ENCODE results near the gene BMP2K.

The BMP2K gene

DNA sequence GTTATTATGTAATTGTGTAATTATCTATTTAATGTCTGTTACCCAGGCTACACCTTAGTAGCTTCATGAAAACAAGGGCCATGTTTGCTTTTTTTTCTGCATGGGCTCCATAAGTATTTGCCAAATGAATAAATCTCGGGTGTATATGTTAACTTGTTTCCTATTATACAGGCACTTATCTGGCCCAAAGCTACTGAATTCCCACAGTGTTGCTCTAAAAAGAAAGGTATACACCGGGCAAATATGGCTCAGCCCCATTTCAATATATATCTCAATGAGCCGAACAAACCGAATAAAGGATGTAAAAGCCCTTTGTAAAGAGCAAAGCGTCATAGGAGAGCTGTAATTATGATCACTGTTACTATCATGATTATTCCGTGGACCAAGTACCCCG, 162.3 kb downstream of the BMP2K start:
- DNase-seq, result no peak

- peak; percentile 79 to 86 for DNase-seq
These were observed 162.9 kb downstream of the BMP2K start, which contains the start of gene PAQR3 for GRCh38 chr4:78938868-78939666. PAQR3 (minus strand) TSS chr4:78939438; CDS start chr4:78939224, 214 bp downstream.

- no peak for DNase-seq
These were observed 163.5 kb downstream of the BMP2K start for GRCh38 chr4:78939667-78940008.

DNA sequence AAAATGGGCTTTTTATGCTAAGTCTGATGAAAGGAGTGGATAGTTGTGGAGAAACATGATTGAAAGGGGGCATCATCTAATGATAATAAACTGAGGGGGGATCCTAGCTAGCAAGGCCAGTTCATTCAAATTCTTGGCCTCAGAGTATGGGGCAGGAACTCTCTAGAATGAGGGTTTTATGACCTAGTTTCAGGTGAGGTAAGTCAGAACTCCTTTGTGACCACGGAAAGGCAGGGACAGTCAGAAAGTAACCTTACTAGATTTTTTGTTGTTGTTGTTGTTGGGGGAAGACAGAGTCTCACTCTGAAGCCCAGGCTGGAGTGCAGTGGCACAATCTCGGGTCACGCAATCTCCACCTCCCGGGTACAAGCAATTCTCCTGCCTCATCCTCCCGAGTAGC, 164.6 kb downstream of the BMP2K start:
- no peak for DNase-seq

DNA sequence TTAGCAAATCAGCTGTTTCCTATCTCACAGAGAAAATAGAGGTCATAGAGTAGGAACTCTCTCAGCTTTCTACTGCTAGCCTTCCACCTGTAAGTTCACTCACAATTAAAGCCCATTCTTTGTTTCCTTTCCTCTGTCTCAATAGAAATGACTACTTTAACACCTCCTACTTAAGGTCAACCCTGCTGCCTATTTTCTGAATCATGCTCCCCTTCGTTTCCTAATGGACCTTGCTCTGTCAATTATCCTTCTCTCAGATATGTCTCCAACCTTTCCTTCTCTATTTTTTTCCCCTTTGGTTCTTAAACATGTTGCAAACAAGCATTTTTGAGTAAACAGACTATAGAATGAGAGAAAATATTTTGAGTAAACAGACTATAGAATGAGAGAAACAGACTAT, 168.2 kb downstream of the BMP2K start:
- no peak for DNase-seq

DNA sequence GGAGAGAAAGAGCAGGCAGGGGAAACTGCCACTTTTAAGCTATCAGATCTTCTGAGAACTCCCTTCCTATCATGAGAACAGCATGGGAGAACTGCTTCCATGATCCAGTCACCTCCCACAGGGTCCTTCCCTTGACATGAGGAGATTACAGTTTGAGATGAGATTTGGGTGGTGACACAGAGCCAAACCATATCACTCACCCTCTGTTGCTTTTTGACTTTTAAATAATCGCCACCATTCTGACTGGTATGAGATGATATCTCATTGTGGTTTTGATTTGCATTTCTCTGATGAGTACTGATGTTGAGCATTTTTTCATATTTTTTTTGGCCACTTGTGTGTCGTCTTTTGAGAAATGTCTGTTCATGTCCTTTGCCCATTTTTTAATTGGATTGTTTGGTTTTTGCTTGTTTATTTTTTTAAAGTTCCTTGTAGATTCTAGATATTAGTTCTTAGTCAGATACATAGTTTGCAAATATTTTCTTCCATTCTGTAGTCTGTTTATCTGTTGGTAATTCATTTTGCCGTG, 169.6 kb downstream of the BMP2K start:
- no peak for DNase-seq

- DNase-seq, result no peak
These were observed 173.6 kb downstream of the BMP2K start for GRCh38 chr4:78949735-78950134.

DNA sequence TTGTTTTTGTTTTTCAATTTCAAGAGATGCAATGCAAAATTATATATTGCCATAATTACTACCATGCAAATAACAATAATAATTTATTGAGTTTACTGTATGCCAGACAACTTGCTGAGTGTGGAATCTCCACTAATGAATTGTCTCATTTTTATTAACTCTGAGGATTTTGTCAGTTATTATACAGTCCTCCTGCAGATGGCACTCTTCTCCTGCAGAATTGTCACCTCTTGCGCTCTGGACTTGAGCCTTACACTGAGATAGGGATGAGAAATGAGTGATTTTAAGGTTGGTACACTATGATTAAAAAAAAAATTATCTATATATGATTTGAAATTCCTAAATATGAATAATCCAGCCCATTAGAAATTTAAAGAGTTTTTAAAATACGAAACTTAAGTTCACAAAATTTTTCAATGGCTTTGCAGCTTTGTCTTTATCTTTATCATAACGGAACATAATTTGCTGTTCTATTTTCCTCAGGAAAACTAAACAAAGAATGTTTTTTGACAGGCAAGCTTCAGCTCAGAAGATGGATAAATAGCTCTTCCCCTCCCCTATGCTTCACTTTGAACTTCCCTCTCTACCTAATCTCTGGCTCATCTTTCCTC, 175.8 kb downstream of the BMP2K start:
- peak in 1 of 2 donors; percentile 23 for DNase-seq

- no peak for DNase-seq
These were observed 177.1 kb downstream of the BMP2K start for GRCh38 chr4:78953231-78953630.

DNA sequence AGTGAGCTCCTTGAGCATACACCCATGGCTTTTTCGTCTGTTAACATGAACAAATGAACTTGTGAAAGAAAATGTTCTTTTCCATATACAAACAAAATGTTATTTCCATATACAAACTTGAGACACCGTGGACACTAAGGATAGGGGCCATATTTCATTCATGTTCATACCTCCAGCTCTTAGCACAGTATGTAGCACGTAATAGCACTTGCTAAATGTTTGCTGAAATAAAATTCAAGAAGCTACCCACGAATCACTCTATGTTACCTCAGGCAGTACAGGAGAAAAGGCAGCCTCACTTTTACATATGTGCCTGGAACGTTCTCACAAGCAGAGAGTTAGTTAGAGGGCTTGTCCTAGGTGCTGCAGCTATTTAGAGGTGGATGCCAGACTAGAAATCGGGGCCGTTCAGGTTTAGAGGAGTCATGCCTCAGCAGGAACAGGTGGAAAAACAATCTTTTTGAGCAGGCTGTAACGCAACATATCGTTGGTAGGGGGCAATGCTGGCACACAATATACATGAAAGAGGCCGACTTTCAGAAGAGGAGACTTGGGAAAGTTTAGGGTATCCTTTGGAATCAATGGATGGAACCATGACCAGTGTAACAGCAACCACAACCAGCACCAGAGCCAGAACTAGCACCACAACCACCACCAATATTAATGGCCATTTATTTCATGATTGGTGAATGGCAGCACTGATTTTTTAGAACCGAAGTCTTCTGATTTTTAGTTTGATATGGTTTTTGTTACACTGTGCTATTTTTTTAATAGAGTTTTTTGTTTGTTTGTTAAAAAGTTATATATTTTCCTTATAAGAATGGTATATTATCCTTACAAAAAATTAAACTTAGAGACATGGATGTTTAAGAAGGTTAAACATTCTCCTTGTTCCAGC, 177.9 kb downstream of the BMP2K start:
- DNase-seq, result no peak

DNA sequence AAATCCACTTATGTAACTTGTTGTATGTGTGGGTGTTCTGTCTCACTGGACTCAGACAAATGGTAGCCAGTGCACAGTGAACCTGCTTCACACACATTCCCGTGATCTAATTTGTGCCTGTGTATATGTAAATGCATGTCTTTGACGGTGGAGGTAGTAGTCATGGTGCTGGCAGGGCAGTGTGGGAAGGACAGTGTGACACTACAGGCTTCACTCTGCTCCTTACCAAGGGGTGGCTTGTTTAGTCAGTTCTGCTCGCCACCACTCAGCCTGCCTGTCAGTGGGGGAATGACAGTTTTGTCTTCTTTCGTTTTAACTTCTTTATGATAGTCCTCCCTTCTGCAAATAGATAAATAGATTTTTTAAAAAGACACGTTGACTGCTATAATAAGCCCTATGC, 180.8 kb downstream of the BMP2K start:
- DNase-seq, result no peak

- no peak for DNase-seq
These were observed 184.8 kb downstream of the BMP2K start for GRCh38 chr4:78960926-78961325.
